IMR-90 (cell line): ENCODE measurements around the gene RGL4. TPM values are rescaled to one million over a fixed set of nuclear protein-coding genes. Genes with fewer than 3 reads are reported as not detected.

Experiments used
- ATAC-seq: fragments of 200-7000 bp; cut with Tn5 transposase; 2 replicates; pipeline ENCODE4 v1.9.1; 2020; ENCODE audit warnings: low read depth, mild to moderate bottlenecking, moderate library complexity
- BruUV-seq: library from RNA; stranded (reverse); fragments of 400-500 nt; replicated peaks from 2 replicates; lab custom pipeline; 2021; lab: Mats Ljungman, UMichigan
- CTCF ChIA-PET: fragments of 300-600 bp; formaldehyde crosslinking; extraction: SDS; loops from one replicate; lab custom pipeline; 2021; ENCODE audit warnings: antibody characterized with exemption; lab: Yijun Ruan, JAX
- POLR2A ChIA-PET: fragments of 300-600 bp; sonication (Branson Sonifier 250); formaldehyde crosslinking; loops from one replicate; lab custom pipeline; 2022; ENCODE audit warnings: antibody characterized with exemption; ENCODE audit not compliant: unreplicated experiment; lab: Charles Lee
- DNase-seq: peaks from one replicate; pipeline ENCODE4 v3.0.0; 2013
- H2AFZ ChIP-seq: replicated peaks from 2 replicates; pipeline ENCODE3; 2013; ENCODE audit warnings: low read length, mild to moderate bottlenecking; ENCODE audit not compliant: poor library complexity
- H2AK5ac ChIP-seq: 2 replicates; pipeline ENCODE4 v1.6.1; 2013; ENCODE audit warnings: low read depth, low read length, inconsistent platforms
- H2AK9ac ChIP-seq: replicated peaks from 2 replicates; pipeline ENCODE3; 2013; ENCODE audit warnings: mild to moderate bottlenecking, low read depth, low read length, moderate library complexity; ENCODE audit not compliant: poor library complexity
- H2BK120ac ChIP-seq: 2 replicates; pipeline ENCODE4 v1.6.1; 2013; ENCODE audit warnings: low read depth, low read length, inconsistent platforms
- H2BK15ac ChIP-seq: 3 replicates; pipeline ENCODE4 v1.6.1; 2013; ENCODE audit warnings: low read depth, low read length, inconsistent platforms
- H2BK20ac ChIP-seq: 2 replicates; pipeline ENCODE4 v1.6.1; 2013; ENCODE audit warnings: low read depth, mild to moderate bottlenecking, inconsistent platforms, low read length, moderate library complexity
- H2BK5ac ChIP-seq: 2 replicates; pipeline ENCODE4 v1.6.1; 2013; ENCODE audit warnings: mild to moderate bottlenecking, low read depth, low read length, inconsistent platforms; ENCODE audit not compliant: poor library complexity, severe bottlenecking
- H3K14ac ChIP-seq: replicated peaks from 2 replicates; pipeline ENCODE4 v1.6.1; 2013; ENCODE audit warnings: low read depth, low read length, inconsistent platforms
- H3K18ac ChIP-seq: 2 replicates; pipeline ENCODE4 v1.6.1; 2013; ENCODE audit warnings: low read depth, low read length, control low read depth
- H3K23ac ChIP-seq: 2 replicates; pipeline ENCODE4 v1.6.1; 2013; ENCODE audit warnings: low read depth, low read length, inconsistent platforms
- H3K27ac ChIP-seq: 2 replicates; pipeline ENCODE4 v1.5.1; 2013; ENCODE audit warnings: mild to moderate bottlenecking, control low read depth, low read length; ENCODE audit not compliant: insufficient read depth
- H3K27me3 ChIP-seq: 2 replicates; pipeline ENCODE4 v1.6.1; 2013; ENCODE audit warnings: low read length; ENCODE audit not compliant: control insufficient read depth, insufficient read depth
- H3K36me3 ChIP-seq: 2 replicates; pipeline ENCODE4 v1.6.1; 2013; ENCODE audit warnings: low read length, mixed read lengths; ENCODE audit not compliant: control insufficient read depth, insufficient read depth
- H3K4ac ChIP-seq: 2 replicates; pipeline ENCODE4 v1.6.1; 2013; ENCODE audit warnings: low read depth, low read length, inconsistent platforms
- H3K4me1 ChIP-seq: 2 replicates; pipeline ENCODE4 v1.6.1; 2013; ENCODE audit warnings: low read length, mixed read lengths; ENCODE audit not compliant: control insufficient read depth, insufficient read depth
- H3K4me2 ChIP-seq: 2 replicates; pipeline ENCODE4 v1.6.1; 2013; ENCODE audit warnings: low read depth, mild to moderate bottlenecking, control low read depth, low read length, moderate library complexity
- H3K4me3 ChIP-seq: 2 replicates; pipeline ENCODE4 v1.5.1; 2013; ENCODE audit warnings: low read depth, mild to moderate bottlenecking, control low read depth, low read length, moderate library complexity; ENCODE audit not compliant: insufficient read depth
- H3K56ac ChIP-seq: 2 replicates; pipeline ENCODE4 v1.6.1; 2013; ENCODE audit warnings: low read length, inconsistent platforms; ENCODE audit not compliant: insufficient read depth; ENCODE audit errors: extremely low read depth
- H3K79me1 ChIP-seq, 2 experiments: 2 replicates each; pipeline ENCODE4 v1.6.1; 2013; ENCODE audit warnings: low read length in 2 of 2, inconsistent platforms in 1 of 2, low read depth in 1 of 2
- H3K9ac ChIP-seq: 2 replicates; pipeline ENCODE4 v1.6.1; 2013; ENCODE audit warnings: low read depth, low read length, control low read depth
- H3K9me1 ChIP-seq: 2 replicates; pipeline ENCODE4 v1.6.1; 2013; ENCODE audit warnings: low read length, inconsistent platforms; ENCODE audit not compliant: insufficient read depth
- H3K9me3 ChIP-seq: 2 replicates; pipeline ENCODE4 v1.6.1; 2013; ENCODE audit warnings: low read length; ENCODE audit not compliant: control insufficient read depth, insufficient read depth
- H4K20me1 ChIP-seq: 2 replicates; pipeline ENCODE4 v1.6.1; 2013; ENCODE audit warnings: low read length, inconsistent platforms; ENCODE audit not compliant: insufficient read depth
- H4K5ac ChIP-seq: 2 replicates; pipeline ENCODE4 v1.6.1; 2013; ENCODE audit warnings: mild to moderate bottlenecking, low read depth, low read length, control low read depth
- H4K8ac ChIP-seq, 2 experiments: 2 replicates each; pipeline ENCODE4 v1.6.1; 2013; ENCODE audit warnings: low read depth in 2 of 2, low read length in 2 of 2, control low read depth in 1 of 2, inconsistent platforms in 1 of 2
- H4K91ac ChIP-seq: 2 replicates; pipeline ENCODE4 v1.6.1; 2013; ENCODE audit warnings: low read depth, low read length, inconsistent platforms; ENCODE audit not compliant: insufficient read depth
- BHLHE40 ChIP-seq: fragments of 150-350 bp; IDR thresholded peaks from 2 replicates; pipeline ENCODE4 v1.6.1; 2016; ENCODE audit warnings: mild to moderate bottlenecking, low read depth, low read length
- CEBPB ChIP-seq: IDR thresholded peaks from 2 replicates; pipeline ENCODE4 v1.6.1; 2012; ENCODE audit warnings: low read depth, low read length, improper control_type of control experiment
- CHD1 ChIP-seq: IDR thresholded peaks from 2 replicates; pipeline ENCODE4 v1.6.1; 2012; ENCODE audit warnings: low read depth, low read length, improper control_type of control experiment
- FOS ChIP-seq: fragments of 150-350 bp; IDR thresholded peaks from 2 replicates; pipeline ENCODE4 v1.6.1; 2016; ENCODE audit warnings: low read depth, low read length
- MAFK ChIP-seq: IDR thresholded peaks from 2 replicates; pipeline ENCODE4 v1.6.1; 2012; ENCODE audit warnings: low read depth, low read length, improper control_type of control experiment
- MXI1 ChIP-seq: IDR thresholded peaks from 2 replicates; pipeline ENCODE4 v1.6.1; 2012; ENCODE audit warnings: low read depth, mild to moderate bottlenecking, low read length, moderate library complexity, borderline replicate concordance
- NFE2L2 ChIP-seq: fragments of 150-350 bp; IDR thresholded peaks from 2 replicates; pipeline ENCODE4 v1.6.1; 2016; ENCODE audit warnings: low read depth, mild to moderate bottlenecking, low read length
- RAD21 ChIP-seq: IDR thresholded peaks from 2 replicates; pipeline ENCODE4 v1.6.1; 2012; ENCODE audit warnings: low read length, improper control_type of control experiment
- RCOR1 ChIP-seq: IDR thresholded peaks from 2 replicates; pipeline ENCODE4 v1.6.1; 2012; ENCODE audit warnings: mild to moderate bottlenecking, low read length, improper control_type of control experiment; ENCODE audit not compliant: insufficient replicate concordance
- RFX5 ChIP-seq: IDR thresholded peaks from 2 replicates; pipeline ENCODE4 v1.8.0; 2012; ENCODE audit warnings: low read depth, mild to moderate bottlenecking, low read length, moderate library complexity
- SMC3 ChIP-seq: fragments of 150-350 bp; IDR thresholded peaks from 2 replicates; pipeline ENCODE4 v1.6.1; 2016; ENCODE audit warnings: low read depth, mild to moderate bottlenecking, antibody characterized with exemption, low read length, moderate library complexity
- WGBS, 2 experiments: methylation state at CpG; one replicate each; pipeline versions ENCODE4 v1.1.5 to v1.1.7; 2013; ENCODE audit warnings: missing lambda C conversion rate in 2 of 2; ENCODE audit not compliant: insufficient read length in 1 of 2; ENCODE audit errors: extremely low coverage in 2 of 2; 5-methylcytosine and 5-hydroxymethylcytosine counted together
- dilution Hi-C: fragments of 300-500 bp; cut with HindIII; formaldehyde crosslinking; loops from one replicate; pipeline ENCODE4 v1.14.3; 2018; ENCODE audit warnings: low sequenced_read_pairs; ENCODE audit not compliant: unreplicated experiment
- in situ Hi-C: fragments of 300-500 bp; cut with MboI; formaldehyde crosslinking; loops from 3 replicates; pipeline ENCODE4 v1.14.3; 2019; ENCODE audit warnings: low sequenced_read_pairs, inconsistent platforms, mixed read lengths
- intact Hi-C: fragments of 100-400 bp; cut with micrococcal nuclease; formaldehyde crosslinking; loops from 2 replicates; pipeline ENCODE4 v1.10.0; 2022
- polyA plus RNA-seq, 3 experiments: library from polyadenylated mRNA; depleted of rRNA; stranded (reverse); fragments of >200 nt; gene quantifications; 2 replicates each; pipeline ENCODE4 v1.2.3, GENCODE V29; 2012; ENCODE audit warnings: low replicate concordance in 1 of 3
- total RNA-seq: library from RNA; depleted of rRNA; stranded (reverse); fragments of >200 nt; gene quantifications from 2 replicates; pipeline ENCODE4 v1.2.3, GENCODE V29; 2012
- TF ChIP-seq, protein P1 (sequence below): fragments of 150-350 bp; IDR thresholded peaks from 2 replicates; pipeline ENCODE4 v1.6.1; 2016; ENCODE audit warnings: low read depth, mild to moderate bottlenecking, low read length, moderate library complexity, borderline replicate concordance
- TF ChIP-seq, protein P2 (sequence below): fragments of 150-350 bp; IDR thresholded peaks from 2 replicates; pipeline ENCODE4 v1.6.1; 2017; ENCODE audit warnings: mild to moderate bottlenecking, antibody characterized with exemption, low read length, low read depth
- TF ChIP-seq, protein P3 (sequence below): conservative IDR thresholded peaks from 2 replicates; pipeline ENCODE4 v1.5.1; 2012; ENCODE audit warnings: mild to moderate bottlenecking, low read depth, low read length, improper control_type of control experiment

Gene RGL4
- total and polyA plus RNA-seq, 2 of the 4 experiments (the other 2 are of a cell fraction), result not detected

DNA sequence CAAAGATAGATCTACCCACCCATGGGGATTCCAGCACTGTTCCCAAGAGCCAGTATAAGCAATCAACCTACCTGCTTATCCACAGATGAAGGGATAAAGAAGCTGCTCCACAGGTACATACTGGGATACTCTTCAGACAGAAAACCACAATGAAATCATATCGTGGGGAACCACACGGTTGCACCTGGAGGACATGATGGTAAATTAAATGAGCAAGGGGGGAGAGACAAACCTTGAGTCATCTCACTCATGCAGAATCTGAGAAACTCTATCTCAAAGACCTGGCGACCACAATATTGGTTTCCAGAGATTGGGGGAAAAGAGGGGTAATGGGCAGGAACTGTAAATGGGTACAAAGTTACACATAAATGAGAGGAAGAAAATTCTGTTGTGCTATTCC, 14.5 kb downstream of the RGL4 start:
- H3K14ac ChIP-seq, result no peak overlapping the region
- no peak overlapping the region for H2BK15ac ChIP-seq
- no peak overlapping the region for H2AK9ac ChIP-seq
- no peak overlapping the region for H2AFZ ChIP-seq
- dilution Hi-C loops, result no loop called here
- ChIA-PET POLR2A (no interaction called here), CTCF (no interaction called here)
- no CpG with 5 or more reads among the region's 3 CpGs for WGBS, 2 experiments
- H2BK20ac ChIP-seq, result no peak overlapping the region
- H4K8ac ChIP-seq, result no peak overlapping the region
- no peak overlapping the region for H2BK5ac ChIP-seq
- no peak overlapping the region for H3K4me2 ChIP-seq
- in situ Hi-C loops, result no loop called here
- H4K91ac ChIP-seq, result no peak overlapping the region
- intact Hi-C loops, result no loop called here
- H4K5ac ChIP-seq, result no peak overlapping the region
- H3K4me3 ChIP-seq, result no peak overlapping the region
- ATAC-seq, result no peak
- no peaks in the 10 kb centered on the region for H3K27me3 ChIP-seq
- peaks cover 40 to 51% of the 10 kb centered on the region in 2 experiments for H3K79me1 ChIP-seq
- 0 out of 2 replicates have a peak, but pooled peaks cover 6% of the 10 kb centered on the region for H4K20me1 ChIP-seq
- no peak overlapping the region for H3K4ac ChIP-seq
- no peak overlapping the region for H3K9ac ChIP-seq
- H3K23ac ChIP-seq, result no peak overlapping the region
- H3K9me3 ChIP-seq, result no peaks in the 10 kb centered on the region
- no TSS peak for BruUV-seq
- H2AK5ac ChIP-seq, result no peak overlapping the region
- DNase-seq, result no peak
- no peak overlapping the region for H3K18ac ChIP-seq
- TF ChIP-seq, protein P1, sequence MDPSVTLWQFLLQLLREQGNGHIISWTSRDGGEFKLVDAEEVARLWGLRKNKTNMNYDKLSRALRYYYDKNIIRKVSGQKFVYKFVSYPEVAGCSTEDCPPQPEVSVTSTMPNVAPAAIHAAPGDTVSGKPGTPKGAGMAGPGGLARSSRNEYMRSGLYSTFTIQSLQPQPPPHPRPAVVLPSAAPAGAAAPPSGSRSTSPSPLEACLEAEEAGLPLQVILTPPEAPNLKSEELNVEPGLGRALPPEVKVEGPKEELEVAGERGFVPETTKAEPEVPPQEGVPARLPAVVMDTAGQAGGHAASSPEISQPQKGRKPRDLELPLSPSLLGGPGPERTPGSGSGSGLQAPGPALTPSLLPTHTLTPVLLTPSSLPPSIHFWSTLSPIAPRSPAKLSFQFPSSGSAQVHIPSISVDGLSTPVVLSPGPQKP, result no peak
- TF ChIP-seq RAD21 (no peak), CEBPB (no peak), MAFK (no peak), RCOR1 (no peak), SMC3 (no peak), RFX5 (no peak), CHD1 (no peak), BHLHE40 (no peak), NFE2L2 (no peak), MXI1 (no peak), FOS (no peak)
- TF ChIP-seq, protein P2, sequence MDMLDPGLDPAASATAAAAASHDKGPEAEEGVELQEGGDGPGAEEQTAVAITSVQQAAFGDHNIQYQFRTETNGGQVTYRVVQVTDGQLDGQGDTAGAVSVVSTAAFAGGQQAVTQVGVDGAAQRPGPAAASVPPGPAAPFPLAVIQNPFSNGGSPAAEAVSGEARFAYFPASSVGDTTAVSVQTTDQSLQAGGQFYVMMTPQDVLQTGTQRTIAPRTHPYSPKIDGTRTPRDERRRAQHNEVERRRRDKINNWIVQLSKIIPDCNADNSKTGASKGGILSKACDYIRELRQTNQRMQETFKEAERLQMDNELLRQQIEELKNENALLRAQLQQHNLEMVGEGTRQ, result no peak
- TF ChIP-seq, protein P3, sequence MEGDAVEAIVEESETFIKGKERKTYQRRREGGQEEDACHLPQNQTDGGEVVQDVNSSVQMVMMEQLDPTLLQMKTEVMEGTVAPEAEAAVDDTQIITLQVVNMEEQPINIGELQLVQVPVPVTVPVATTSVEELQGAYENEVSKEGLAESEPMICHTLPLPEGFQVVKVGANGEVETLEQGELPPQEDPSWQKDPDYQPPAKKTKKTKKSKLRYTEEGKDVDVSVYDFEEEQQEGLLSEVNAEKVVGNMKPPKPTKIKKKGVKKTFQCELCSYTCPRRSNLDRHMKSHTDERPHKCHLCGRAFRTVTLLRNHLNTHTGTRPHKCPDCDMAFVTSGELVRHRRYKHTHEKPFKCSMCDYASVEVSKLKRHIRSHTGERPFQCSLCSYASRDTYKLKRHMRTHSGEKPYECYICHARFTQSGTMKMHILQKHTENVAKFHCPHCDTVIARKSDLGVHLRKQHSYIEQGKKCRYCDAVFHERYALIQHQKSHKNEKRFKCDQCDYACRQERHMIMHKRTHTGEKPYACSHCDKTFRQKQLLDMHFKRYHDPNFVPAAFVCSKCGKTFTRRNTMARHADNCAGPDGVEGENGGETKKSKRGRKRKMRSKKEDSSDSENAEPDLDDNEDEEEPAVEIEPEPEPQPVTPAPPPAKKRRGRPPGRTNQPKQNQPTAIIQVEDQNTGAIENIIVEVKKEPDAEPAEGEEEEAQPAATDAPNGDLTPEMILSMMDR, result no peak
- H3K27ac ChIP-seq, result no peak overlapping the region
- H3K9me1 ChIP-seq, result peaks cover 15% of the 10 kb centered on the region; the same call in 1 of the 2 replicates
- H2BK120ac ChIP-seq, result no peak overlapping the region
- peaks cover 6% of the 10 kb centered on the region for H3K4me1 ChIP-seq
- peaks cover 36% of the 10 kb centered on the region for H3K36me3 ChIP-seq
- H3K56ac ChIP-seq, result no peak overlapping the region
